ENCODE data around the gene VANGL1.

The VANGL1 gene

GRCh38 chr1:115692224-115692623 lies 50.5 kb downstream of the VANGL1 start:
- Histone ChIP-seq H3K27ac (no peak overlapping the region), H3K9ac (ENCODE audit: insufficient read length) (no peak overlapping the region), H3K4me3 (no peak overlapping the region), H3K36me3 (ENCODE audit: insufficient read depth, low read length) (peaks cover 5% of the 10 kb centered on the region; the same call in 1 of the 2 replicates), H3K9me3 (ENCODE audit: low read depth, low read length) (no peaks in the 10 kb centered on the region)
- DNase-seq (ENCODE audit: low read depth, low spot score): no peak
- TF ChIP-seq FOXP2 (optimal IDR thresholded peaks at IDR 0.05; ENCODE audit: control extremely low read depth, extremely low read length, insufficient read depth): no peak

- TF ChIP-seq FOXP2 (optimal IDR thresholded peaks at IDR 0.05; ENCODE audit: control extremely low read depth, extremely low read length, insufficient read depth) (no peak), EZH2 (IDR thresholded peaks at IDR 0.05) (no peak), POLR2AphosphoS5 (IDR thresholded peaks at IDR 0.05; ENCODE audit: borderline replicate concordance, low read depth, low read length) (no peak)
- Histone ChIP-seq H3K9me3 (ENCODE audit: low read depth, low read length) (no peaks in the 10 kb centered on the region), H3K9ac (ENCODE audit: insufficient read length) (no peak overlapping the region), H3K27ac (no peak overlapping the region), H3K36me3 (ENCODE audit: insufficient read depth, low read length) (peaks cover 5% of the 10 kb centered on the region; the same call in 1 of the 2 replicates), H3K4me3 (no peak overlapping the region)
- no peak for DNase-seq (ENCODE audit: low read depth, low spot score)
Measured at GRCh38 chr1:115694805-115695204, 53.0 kb downstream of the VANGL1 start.

- no peak for DNase-seq (ENCODE audit: low read depth, low spot score)
- TF ChIP-seq EZH2 (IDR thresholded peaks at IDR 0.05) (no peak), POLR2AphosphoS5 (IDR thresholded peaks at IDR 0.05; ENCODE audit: borderline replicate concordance, low read depth, low read length) (no peak), FOXP2 (optimal IDR thresholded peaks at IDR 0.05; ENCODE audit: control extremely low read depth, extremely low read length, insufficient read depth) (no peak)
- H3K9me3 ChIP-seq (ENCODE audit: low read depth, low read length): no peaks in the 10 kb centered on the region
- no peaks in the 10 kb centered on the region for H3K36me3 ChIP-seq (ENCODE audit: insufficient read depth, low read length)
- no peak overlapping the region for H3K4me3 ChIP-seq
- H3K9ac ChIP-seq (ENCODE audit: insufficient read length): no peak overlapping the region
- H3K27ac ChIP-seq: no peak overlapping the region
Measured at GRCh38 chr1:115697619-115698018, 55.8 kb downstream of the VANGL1 start.

- H3K27ac ChIP-seq: no peak overlapping the region
- no peak overlapping the region for H3K9ac ChIP-seq (ENCODE audit: insufficient read length)
- H3K36me3 ChIP-seq (ENCODE audit: insufficient read depth, low read length): no peaks in the 10 kb centered on the region
- DNase-seq (ENCODE audit: low read depth, low spot score): no peak
- TF ChIP-seq EZH2 (IDR thresholded peaks at IDR 0.05) (no peak), FOXP2 (optimal IDR thresholded peaks at IDR 0.05; ENCODE audit: control extremely low read depth, extremely low read length, insufficient read depth) (no peak), POLR2AphosphoS5 (IDR thresholded peaks at IDR 0.05; ENCODE audit: borderline replicate concordance, low read depth, low read length) (no peak)
- no peak overlapping the region for H3K4me3 ChIP-seq
- H3K9me3 ChIP-seq (ENCODE audit: low read depth, low read length): no peaks in the 10 kb centered on the region
Measured at GRCh38 chr1:115701090-115701489, 59.3 kb downstream of the VANGL1 start.

- TF ChIP-seq POLR2AphosphoS5 (IDR thresholded peaks at IDR 0.05; ENCODE audit: borderline replicate concordance, low read depth, low read length) (peak; percentile 12; the same call in 1 of the 2 replicates), EZH2 (IDR thresholded peaks at IDR 0.05) (no peak)
- Histone ChIP-seq H3K9me3 (ENCODE audit: low read depth, low read length) (no peaks in the 10 kb centered on the region), H3K4me3 (0 out of 2 replicates have a peak overlapping the region, but pooled peaks have one; percentile 23), H3K27ac (no peak overlapping the region), H3K36me3 (ENCODE audit: insufficient read depth, low read length) (no peaks in the 10 kb centered on the region), H3K9ac (ENCODE audit: insufficient read length) (no peak overlapping the region)
- no peak for DNase-seq (ENCODE audit: low read depth, low spot score)
Measured at GRCh38 chr1:115702959-115703358, 61.2 kb downstream of the VANGL1 start.

GRCh38 chr1:115705085-115705951 lies 63.5 kb downstream of the VANGL1 start:
- H3K4me3 ChIP-seq: peak overlapping the region; percentile 54; the same call in 1 of the 2 replicates
- no peaks in the 10 kb centered on the region for H3K9me3 ChIP-seq (ENCODE audit: low read depth, low read length)
- peak overlapping the region; percentile 32 for H3K9ac ChIP-seq (ENCODE audit: insufficient read length)
- TF ChIP-seq POLR2AphosphoS5 (IDR thresholded peaks at IDR 0.05; ENCODE audit: borderline replicate concordance, low read depth, low read length): no peak
- no peak for TF ChIP-seq EZH2 (IDR thresholded peaks at IDR 0.05)
- no peak for TF ChIP-seq FOXP2 (optimal IDR thresholded peaks at IDR 0.05; ENCODE audit: control extremely low read depth, extremely low read length, insufficient read depth)
- DNase-seq (ENCODE audit: low read depth, low spot score): peak; percentile 74
- H3K27ac ChIP-seq: peak overlapping the region; percentile 83
- H3K36me3 ChIP-seq (ENCODE audit: insufficient read depth, low read length): no peaks in the 10 kb centered on the region

- no peaks in the 10 kb centered on the region for H3K36me3 ChIP-seq (ENCODE audit: insufficient read depth, low read length)
- peak overlapping the region; percentile 54; the same call in 1 of the 2 replicates for H3K4me3 ChIP-seq
- DNase-seq (ENCODE audit: low read depth, low spot score): no peak
- TF ChIP-seq EZH2 (IDR thresholded peaks at IDR 0.05): no peak
- no peaks in the 10 kb centered on the region for H3K9me3 ChIP-seq (ENCODE audit: low read depth, low read length)
- H3K27ac ChIP-seq: peak overlapping the region; percentile 83
- no peak overlapping the region for H3K9ac ChIP-seq (ENCODE audit: insufficient read length)
Measured at GRCh38 chr1:115705963-115706362, 64.2 kb downstream of the VANGL1 start.

GRCh38 chr1:115706587-115707425 lies 65.0 kb downstream of the VANGL1 start:
- Histone ChIP-seq H3K27ac (peak overlapping the region; percentile 83), H3K9ac (ENCODE audit: insufficient read length) (no peak overlapping the region), H3K36me3 (ENCODE audit: insufficient read depth, low read length) (no peaks in the 10 kb centered on the region), H3K4me3 (no peak overlapping the region), H3K9me3 (ENCODE audit: low read depth, low read length) (no peaks in the 10 kb centered on the region)
- peak; percentile 63 for DNase-seq (ENCODE audit: low read depth, low spot score)
- no peak for TF ChIP-seq FOXP2 (optimal IDR thresholded peaks at IDR 0.05; ENCODE audit: control extremely low read depth, extremely low read length, insufficient read depth)
- no peak for TF ChIP-seq POLR2AphosphoS5 (IDR thresholded peaks at IDR 0.05; ENCODE audit: borderline replicate concordance, low read depth, low read length)
- TF ChIP-seq EZH2 (IDR thresholded peaks at IDR 0.05): no peak
